ENCODE results near the gene ENTPD1.
A peak's percentile ranks its signal among the peaks of the same experiment; 100 is the strongest.
"Not testable (repeated sequence)": the region's sequence is repeated elsewhere in the genome, so short reads cannot be mapped to it uniquely, and the experiment has no call there.

ENTPD1 gene

DNA sequence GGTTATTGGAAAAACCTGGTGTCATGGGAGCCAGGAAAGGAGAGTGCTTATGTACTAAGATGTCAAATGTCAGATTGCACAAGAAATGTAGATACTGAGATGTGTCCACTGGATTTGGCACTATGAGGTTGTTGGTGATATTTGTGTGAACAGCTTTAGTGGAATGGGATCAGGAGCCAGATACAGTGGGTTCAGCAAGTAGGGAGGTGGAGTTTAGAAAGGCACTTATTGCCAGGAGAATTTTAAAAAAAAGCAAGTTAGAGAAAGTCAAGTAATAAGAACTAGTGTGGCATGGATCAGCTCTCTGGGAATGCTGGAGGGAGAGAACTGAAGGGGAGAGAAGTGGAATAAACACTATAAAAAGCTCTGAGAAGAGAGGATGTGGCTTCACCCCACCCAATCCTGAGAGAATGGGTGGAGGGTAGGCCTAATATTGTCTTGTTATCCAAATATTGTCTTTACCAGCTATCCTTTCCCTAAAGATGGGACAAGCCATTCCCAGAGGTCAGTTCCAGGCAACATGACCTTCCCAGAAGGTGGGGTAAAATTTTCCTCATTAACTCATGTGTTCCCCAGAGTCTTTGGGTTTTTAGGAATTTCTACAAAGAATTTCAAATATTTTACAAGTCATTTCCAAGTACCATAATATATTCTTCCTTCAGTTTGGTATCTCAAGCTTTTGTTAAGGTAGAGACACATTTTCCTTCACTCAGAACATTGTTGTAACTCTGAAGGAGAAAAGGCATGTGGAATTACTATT, 42.3 kb downstream of the ENTPD1 start:
- DNase-seq = no peak

- DNase-seq = not testable (repeated sequence)
Measured at GRCh38 chr10:95800286-95800685, 44.3 kb downstream of the ENTPD1 start.

DNA sequence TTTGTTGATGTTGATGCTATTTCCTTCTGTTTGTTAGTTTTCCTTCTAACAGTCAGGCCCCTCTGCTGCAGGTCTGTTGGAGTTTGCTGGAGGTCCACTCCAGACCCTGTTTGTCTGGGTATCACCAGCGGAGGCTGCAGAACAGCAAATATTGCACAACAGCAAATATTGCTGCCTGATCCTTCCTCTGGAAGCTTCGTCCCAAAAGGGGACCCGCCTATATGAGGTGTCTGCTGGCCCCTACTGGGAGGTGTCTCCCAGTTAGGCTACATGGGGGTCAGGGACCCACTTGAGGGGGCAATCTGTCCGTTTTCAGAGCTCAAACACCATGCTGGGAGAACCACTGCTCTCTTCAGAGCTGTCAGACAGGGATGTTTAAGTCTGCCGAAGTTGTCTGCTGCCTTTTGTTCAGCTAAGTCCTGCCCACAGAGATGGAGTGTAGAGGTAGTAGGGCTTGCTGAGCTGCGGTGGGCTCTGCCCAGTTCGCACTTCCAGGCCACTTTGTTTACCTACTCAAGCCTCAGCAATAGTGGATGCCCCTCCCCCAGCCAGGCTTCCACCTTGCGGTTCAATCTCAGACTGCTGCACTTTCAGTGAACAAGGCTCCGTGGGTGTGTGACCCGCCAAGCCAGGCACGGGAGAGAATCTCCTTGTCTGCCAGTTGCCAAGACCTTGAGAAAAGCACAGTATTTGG, 50.9 kb downstream of the ENTPD1 start:
- not testable (repeated sequence) for DNase-seq

DNA sequence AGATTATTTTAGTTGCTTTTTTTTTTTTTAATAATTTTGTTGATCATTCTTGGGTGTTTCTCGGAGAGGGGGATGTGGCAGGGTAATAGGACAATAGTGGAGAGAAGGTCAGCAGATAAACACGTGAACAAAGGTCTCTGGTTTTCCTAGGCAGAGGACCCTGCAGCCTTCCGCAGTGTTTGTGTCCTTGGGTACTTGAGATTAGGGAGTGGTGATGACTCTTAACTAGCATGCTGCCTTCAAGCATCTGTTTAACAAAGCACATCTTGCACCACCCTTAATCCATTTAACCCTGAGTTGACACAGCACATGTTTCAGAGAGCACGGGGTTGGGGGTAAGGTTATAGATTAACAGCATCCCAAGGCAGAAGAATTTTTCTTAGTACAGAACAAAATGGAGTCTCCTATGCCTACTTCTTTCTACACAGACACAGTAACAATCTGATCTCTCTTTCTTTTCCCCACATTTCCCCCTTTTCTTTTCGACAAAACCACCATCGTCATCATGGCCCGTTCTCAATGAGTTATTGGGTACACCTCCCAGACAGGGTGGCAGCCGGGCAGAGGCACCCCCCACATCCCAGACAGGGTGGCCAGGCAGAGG, 52.8 kb downstream of the ENTPD1 start:
- DNase-seq = not testable (repeated sequence)

GRCh38 chr10:95809370-95810197, 53.6 kb downstream of the ENTPD1 start:
- DNase-seq = no peak

DNA sequence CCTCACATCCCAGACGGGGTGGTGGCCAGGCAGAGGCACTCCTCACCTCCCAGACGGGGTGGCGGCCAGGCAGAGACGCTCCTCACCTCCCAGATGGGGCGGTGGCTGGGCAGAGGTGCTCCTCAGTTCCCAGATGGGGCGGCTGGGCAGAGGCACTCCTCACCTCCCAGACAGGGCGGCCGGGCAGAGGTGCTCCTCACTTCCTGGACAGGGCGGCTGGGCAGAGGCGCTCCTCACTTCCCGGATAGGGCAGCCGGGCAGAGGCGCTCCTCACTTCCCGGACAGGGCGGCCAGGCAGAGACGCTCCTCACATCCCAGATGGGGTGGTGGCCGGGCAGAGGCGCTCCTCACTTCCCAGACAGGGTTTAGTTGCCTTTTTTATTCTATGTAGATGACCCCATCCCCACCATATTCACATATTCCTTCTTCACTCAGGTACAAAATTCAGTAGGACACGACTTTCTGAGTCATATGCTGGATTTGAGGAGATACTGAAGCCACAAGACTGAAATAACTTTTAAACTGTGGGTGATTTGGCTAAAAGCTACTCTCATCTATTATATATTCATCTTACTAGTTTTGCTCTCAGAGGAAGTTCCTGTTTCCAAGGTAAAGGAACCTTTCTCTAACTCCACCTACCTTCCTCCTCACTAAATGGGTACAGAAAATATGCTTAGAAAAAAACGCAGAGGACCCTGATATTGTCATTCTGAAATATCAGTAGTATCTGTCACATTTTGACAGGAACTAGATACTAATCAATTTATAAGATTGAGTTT, 54.4 kb downstream of the ENTPD1 start:
- no peak for DNase-seq

GRCh38 chr10:95813054-95813685, 57.2 kb downstream of the ENTPD1 start:
- DNase-seq = no peak

DNA sequence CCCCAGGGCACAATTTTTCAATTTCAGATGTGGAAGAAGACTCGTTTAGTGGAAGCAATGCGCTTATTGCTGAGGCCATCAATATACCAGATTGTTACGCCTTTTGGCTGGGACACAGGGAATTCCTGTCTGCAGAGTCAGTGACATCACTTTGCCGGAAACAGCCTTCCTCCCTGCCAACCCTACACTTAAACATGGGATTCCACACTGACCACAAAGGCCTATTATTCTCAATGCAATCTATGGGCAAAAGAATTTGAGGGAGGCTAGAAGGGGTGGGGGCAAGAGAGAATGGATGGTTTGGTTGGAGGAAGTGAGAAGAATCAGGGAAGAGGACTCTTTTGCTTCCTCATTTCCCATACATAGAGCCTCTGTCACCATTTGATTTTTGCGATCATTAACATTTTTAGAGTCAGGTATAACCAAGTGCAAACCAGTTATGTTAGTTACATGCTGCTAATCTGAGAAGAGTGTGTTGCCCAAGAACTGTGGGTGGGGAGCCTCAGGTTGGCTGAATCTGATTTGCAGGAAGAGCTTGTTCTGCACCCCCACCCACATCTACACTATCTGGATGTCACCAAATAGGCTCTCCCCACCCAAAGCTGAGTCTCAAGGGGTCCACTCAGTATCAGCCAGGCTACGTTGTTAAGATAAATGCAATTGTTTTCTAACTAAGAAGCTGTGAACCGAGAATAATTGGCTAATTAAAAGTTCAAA, 58.2 kb downstream of the ENTPD1 start:
- no peak for DNase-seq

DNA sequence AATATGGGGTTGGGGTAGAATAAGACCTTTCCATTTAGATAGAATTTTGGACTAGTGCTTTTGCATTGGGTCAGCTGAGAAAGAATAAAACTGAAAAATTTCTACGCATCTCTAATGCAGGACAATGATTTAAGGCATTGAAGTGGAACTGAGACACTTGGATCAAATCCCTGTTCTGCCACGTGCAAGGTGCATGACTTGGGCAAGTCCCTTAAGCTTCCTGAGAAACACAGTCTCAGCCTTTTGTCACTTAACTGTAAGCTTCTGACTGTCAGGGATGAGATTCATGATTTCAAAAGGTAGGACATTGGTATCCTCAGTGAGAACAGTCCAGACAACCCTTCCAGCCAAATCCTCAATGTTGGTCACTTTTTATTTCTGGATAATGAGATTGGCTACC, 59.2 kb downstream of the ENTPD1 start:
- no peak for DNase-seq

DNA sequence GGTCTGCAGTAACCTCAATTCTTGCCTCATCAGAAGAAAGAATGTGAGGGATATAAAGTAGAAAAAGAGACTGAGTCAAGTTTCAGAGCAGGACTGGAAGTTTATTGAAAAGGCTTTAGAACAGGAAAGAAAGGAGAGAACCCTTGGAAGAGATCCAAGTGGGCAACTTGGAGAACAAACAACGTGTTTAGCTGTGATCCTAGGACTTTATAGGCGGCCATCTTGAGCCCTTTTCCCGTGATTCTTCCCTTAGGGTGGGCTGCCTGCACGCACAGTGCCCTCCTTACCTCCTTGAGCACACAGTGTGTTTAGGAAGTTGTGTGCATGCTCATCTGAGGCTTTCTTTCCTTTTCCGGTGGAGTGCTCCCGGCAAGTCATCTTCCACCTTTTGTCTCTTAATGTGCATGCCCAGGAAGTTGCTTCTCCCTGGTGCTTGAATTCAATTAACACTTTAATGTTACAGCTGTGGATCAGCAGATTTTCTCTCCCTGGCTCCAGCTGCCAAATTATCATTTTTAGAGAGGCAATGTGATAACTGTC, 59.8 kb downstream of the ENTPD1 start:
- peak; percentile 18 for DNase-seq

DNA sequence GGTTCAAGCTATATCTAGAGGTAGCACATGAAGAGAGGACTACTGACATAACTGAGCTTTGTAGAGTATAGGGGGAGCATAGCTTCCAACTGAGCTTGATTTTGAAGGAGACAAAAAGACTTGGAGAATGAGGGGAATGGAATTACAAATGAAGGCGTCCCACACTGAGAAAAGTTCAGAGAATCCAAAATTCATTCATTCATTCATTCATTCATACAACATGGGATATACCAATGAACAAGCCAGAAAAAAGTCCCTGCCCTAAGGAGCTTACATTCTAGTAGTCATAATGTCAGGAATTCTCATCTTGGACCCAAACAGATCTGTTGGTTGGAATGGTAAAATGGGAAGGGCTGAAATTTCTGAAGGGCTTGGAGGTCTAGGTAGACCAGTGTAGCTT, 62.0 kb downstream of the ENTPD1 start:
- no peak for DNase-seq

- DNase-seq = no peak
Measured at GRCh38 chr10:95818668-95819067, 62.7 kb downstream of the ENTPD1 start.

DNA sequence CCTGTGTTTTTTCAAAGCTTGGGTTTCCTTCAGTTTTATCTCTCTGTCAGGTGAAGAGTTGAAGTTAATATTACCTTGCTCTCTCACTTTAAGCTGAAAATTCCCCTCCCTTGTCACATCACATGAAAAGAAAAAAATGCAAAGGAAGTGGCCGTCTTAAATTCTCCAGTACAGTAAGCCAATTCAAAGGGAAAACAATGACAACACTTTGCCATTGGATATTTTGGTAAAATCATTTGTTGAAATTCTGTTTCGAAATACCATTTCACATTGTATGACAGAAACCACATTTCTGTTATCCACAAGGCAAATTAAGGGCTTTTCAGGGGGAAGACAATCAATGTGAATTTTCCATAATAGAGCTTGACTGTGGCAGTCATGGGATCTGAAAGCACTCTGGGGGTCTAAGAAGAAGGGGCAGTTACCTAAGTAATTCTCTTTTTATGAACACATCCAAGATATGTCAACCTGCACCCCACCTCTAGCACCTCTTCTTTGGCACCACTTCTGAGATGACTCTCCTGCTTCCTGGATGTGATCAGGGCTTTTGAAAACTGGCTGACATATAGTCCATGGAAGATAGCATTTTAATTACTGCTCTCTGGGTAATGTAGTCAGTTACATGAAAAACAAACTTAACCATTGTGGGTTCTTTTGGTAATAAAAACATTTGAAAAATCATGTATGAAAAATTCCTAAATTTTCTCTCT, 63.8 kb downstream of the ENTPD1 start:
- no peak for DNase-seq

DNA sequence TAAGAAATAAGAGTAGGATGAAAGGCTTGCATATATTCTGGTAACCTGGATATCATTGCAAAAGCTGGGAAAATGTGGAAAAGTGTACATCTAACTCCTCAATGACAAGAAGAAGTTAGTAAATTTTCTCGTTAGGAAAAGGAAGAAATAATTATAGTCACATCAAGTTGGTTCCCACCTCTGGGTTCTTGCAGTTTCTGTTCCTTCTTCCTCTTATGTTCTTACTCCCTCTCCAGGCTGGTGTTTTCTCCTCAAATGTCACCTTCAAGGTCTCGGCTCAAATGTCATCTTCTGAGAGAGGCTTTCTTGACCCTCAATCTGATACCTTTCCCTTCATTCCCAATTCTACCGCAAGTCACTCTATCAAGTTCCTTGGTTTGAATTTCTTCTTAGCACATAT, 64.4 kb downstream of the ENTPD1 start:
- DNase-seq = no peak

- no peak for DNase-seq
Measured at GRCh38 chr10:95821720-95822119, 65.8 kb downstream of the ENTPD1 start.

- no peak for DNase-seq
Measured at GRCh38 chr10:95830044-95830443, 74.1 kb downstream of the ENTPD1 start.

DNA sequence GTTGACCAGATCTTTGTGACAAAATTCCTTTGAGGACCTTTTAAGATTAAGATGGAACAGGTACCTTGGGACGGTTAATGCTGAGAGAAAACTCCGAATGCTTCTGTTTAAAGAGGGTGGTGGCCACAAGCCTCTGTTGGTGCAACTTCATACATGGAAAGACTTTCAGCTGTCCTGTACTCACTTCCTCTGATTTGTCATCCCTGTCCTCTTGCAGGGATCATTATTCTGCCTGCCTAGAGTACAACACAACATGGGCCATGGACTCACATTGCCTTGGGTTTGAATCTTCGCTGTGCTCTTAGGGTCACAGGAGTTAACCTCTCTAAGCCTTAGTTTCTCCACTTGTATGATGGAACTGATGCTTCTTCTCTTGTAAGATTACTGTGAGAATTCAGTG, 75.1 kb downstream of the ENTPD1 start:
- DNase-seq = no peak

GRCh38 chr10:95831515-95831914, 75.6 kb downstream of the ENTPD1 start:
- DNase-seq = no peak

GRCh38 chr10:95832216-95833041, 76.5 kb downstream of the ENTPD1 start:
- no peak for DNase-seq
